Endothelial cell (in vitro differentiated cells): ENCODE measurements around the gene C1orf35. TPM values are rescaled to one million over a fixed set of nuclear protein-coding genes. Genes with fewer than 3 reads are reported as not detected.

ENCODE experiments used
- DNase-seq: peaks from one replicate; pipeline ENCODE4 v3.0.0; 2021; ENCODE audit warnings: low spot score
- H3K27ac Mint-ChIP-seq: one replicate; pipeline ENCODE4 v1.8.0; 2021; ENCODE audit warnings: mixed read lengths, inconsistent platforms; ENCODE audit not compliant: unreplicated experiment
- H3K27me3 Mint-ChIP-seq: one replicate; pipeline ENCODE4 v1.8.0; 2021; ENCODE audit warnings: mild to moderate bottlenecking, moderate library complexity, mixed read lengths, inconsistent platforms; ENCODE audit not compliant: unreplicated experiment
- H3K36me3 Mint-ChIP-seq: one replicate; pipeline ENCODE4 v1.8.0; 2021; ENCODE audit warnings: mild to moderate bottlenecking, low read depth, mixed read lengths, inconsistent platforms; ENCODE audit not compliant: unreplicated experiment
- H3K4me1 Mint-ChIP-seq: one replicate; pipeline ENCODE4 v1.8.0; 2021; ENCODE audit warnings: mild to moderate bottlenecking, mixed read lengths, inconsistent platforms; ENCODE audit not compliant: unreplicated experiment
- H3K4me3 Mint-ChIP-seq: one replicate; pipeline ENCODE4 v1.8.0; 2021; ENCODE audit warnings: mild to moderate bottlenecking, mixed read lengths, inconsistent platforms; ENCODE audit not compliant: unreplicated experiment
- H3K9me3 Mint-ChIP-seq: one replicate; pipeline ENCODE4 v1.8.0; 2021; ENCODE audit warnings: mixed read lengths, inconsistent platforms; ENCODE audit not compliant: unreplicated experiment
- total RNA-seq: library from RNA; stranded (reverse); fragmentation: NEBNext Ultra II Directional; extraction: Animal tissue kit (Norgen Biotek cat#: 25700); gene quantifications from one replicate; pipeline ENCODE4 v1.2.1, GENCODE V29; 2021; ENCODE audit not compliant: unreplicated experiment
- TF ChIP-seq, protein P1 (sequence below): fragments of 200-600 bp; sonication (generic); IDR thresholded peaks from one replicate; pipeline ENCODE4 v1.5.0; 2021; ENCODE audit warnings: antibody characterized with exemption; ENCODE audit not compliant: unreplicated experiment

Gene C1orf35
- total RNA-seq, 1 donor from 2014 or later = 23.2 TPM

DNA sequence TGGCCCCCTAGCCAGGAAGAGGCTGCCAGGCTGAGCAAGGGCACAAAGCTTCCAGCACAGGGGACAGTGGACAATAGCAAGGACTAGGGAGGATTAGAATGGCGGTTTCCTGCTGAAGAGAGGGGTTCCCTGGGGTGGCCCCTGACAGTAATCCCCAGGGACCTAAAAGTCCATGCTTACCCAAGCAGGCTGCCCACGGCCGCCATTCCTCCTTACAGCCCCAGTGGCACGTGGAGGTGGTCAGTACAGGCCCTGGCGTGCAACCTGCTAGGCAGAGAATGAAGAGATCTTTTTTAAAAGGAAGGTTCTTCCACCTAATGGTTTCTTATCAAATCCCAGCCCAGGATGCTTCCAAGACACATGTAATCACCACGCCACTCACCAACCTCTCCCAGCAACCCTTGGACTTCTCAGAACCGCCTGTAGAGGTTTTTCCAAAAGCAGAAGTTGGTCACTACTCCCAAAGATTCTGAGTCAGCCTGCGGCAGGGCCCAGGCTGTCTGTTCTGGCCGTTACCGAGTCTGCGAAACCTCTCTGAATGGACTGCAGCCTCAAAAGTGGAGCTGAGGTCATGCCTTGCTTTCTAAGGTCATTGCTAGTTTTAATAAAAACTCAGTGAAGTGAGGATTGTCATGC, 5.0 kb upstream of the C1orf35 start:
- Mint-ChIP-seq H3K27ac (no peak overlapping the region), H3K9me3 (no peaks in the 10 kb centered on the region), H3K27me3 (peaks cover 10% of the 10 kb centered on the region), H3K4me3 (peak overlapping the region; percentile 95), H3K36me3 (peaks cover 4% of the 10 kb centered on the region), H3K4me1 (peaks cover 20% of the 10 kb centered on the region)
- TF ChIP-seq, protein P1, sequence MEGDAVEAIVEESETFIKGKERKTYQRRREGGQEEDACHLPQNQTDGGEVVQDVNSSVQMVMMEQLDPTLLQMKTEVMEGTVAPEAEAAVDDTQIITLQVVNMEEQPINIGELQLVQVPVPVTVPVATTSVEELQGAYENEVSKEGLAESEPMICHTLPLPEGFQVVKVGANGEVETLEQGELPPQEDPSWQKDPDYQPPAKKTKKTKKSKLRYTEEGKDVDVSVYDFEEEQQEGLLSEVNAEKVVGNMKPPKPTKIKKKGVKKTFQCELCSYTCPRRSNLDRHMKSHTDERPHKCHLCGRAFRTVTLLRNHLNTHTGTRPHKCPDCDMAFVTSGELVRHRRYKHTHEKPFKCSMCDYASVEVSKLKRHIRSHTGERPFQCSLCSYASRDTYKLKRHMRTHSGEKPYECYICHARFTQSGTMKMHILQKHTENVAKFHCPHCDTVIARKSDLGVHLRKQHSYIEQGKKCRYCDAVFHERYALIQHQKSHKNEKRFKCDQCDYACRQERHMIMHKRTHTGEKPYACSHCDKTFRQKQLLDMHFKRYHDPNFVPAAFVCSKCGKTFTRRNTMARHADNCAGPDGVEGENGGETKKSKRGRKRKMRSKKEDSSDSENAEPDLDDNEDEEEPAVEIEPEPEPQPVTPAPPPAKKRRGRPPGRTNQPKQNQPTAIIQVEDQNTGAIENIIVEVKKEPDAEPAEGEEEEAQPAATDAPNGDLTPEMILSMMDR = no peak
- DNase-seq = no peak

DNA sequence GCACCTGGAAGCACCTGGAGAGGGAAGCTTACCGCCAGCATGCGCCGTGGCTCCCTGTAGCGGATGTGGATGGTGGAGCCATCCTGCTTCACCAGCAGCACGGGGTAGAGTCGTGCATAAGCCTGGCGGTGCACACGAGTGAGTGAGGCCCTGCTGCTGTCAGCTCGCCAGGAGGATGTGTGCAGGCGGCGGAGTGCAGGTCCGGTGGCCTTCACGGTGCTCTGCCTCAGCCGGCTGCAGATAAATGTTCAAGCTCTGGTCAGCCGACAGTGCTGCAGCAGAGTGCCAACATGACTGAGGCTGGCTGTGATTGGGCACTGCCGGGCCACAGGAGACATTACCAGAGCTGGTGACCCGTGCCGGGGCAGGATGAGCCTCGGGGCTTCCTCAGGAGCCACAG, 4.5 kb upstream of the C1orf35 start:
- Mint-ChIP-seq H3K4me3 (peak overlapping the region; percentile 95), H3K27me3 (peaks cover 10% of the 10 kb centered on the region), H3K4me1 (peaks cover 20% of the 10 kb centered on the region), H3K36me3 (peaks cover 4% of the 10 kb centered on the region), H3K9me3 (no peaks in the 10 kb centered on the region), H3K27ac (no peak overlapping the region)
- DNase-seq = no peak
- TF ChIP-seq, protein P1 = no peak

GRCh38 chr1:228106800-228107054, 3.6 kb upstream of the C1orf35 start:
- Mint-ChIP-seq H3K27me3 (peaks cover 10% of the 10 kb centered on the region), H3K36me3 (peaks cover 4% of the 10 kb centered on the region), H3K4me1 (peaks cover 20% of the 10 kb centered on the region), H3K27ac (peak overlapping the region; percentile 31), H3K4me3 (peak overlapping the region; percentile 19), H3K9me3 (no peaks in the 10 kb centered on the region)
- TF ChIP-seq, protein P1 = no peak
- DNase-seq = no peak

DNA sequence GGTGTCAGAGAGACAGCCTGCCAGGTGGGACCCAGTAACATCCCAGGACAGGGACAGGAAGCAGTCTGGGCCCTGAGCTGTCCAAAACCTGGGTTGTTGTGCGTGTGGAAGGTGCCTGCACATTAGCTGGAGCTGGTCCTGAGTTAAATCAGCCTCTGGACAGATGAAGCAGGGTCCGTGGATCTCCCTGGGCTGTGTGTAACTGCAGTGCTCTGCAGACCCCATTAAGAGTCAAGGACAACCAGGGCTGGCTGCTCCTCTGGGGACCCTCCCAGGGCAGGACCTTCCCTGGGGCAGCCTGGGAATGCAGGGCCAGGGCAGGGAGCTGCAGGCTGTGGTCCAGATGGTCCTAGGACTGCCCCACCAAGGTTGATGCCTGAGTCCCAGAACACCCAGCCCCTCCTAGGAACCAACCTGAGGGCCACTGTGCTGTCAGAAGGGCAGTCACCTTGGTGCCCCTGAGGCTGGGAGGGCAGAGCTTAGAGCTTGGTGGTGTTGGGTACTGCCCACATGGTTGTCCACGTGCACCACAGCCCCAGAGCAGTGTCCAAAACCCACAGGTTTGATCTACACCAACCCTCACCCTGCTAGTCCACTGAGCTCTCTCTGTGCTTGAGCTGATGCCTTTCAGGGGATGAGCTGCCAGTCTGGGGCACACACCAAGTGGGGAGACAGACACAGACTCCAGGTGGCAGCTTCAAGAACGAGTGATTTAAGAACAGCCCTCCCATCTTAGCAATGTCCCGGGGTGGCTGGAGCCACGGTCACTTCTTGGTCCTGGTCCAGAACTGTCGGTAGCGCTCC, 3.1 kb upstream of the C1orf35 start:
- Mint-ChIP-seq H3K36me3 (peaks cover 10% of the 10 kb centered on the region), H3K9me3 (no peaks in the 10 kb centered on the region), H3K27me3 (peaks cover 13% of the 10 kb centered on the region), H3K4me1 (peaks cover 24% of the 10 kb centered on the region), H3K27ac (no peak overlapping the region), H3K4me3 (peak overlapping the region; percentile 31)
- TF ChIP-seq, protein P1 = no peak
- no peak for DNase-seq
